ENCODE measurements around the gene MRFAP1L1. TPM values are rescaled to one million over a fixed set of nuclear protein-coding genes. Genes with fewer than 3 reads are reported as not detected.
A peak's percentile ranks its signal among the peaks of the same experiment; 100 is the strongest.

MRFAP1L1 gene
- total RNA-seq, 1 donor from 2014 or later = 57.9 TPM

- TF ChIP-seq CTCF (IDR thresholded peaks at IDR 0.05; ENCODE audit: insufficient read depth, low read length, severe bottlenecking) = no peak
- Histone ChIP-seq H3K36me3 (ENCODE audit: control insufficient read depth, insufficient read depth, low read length) (peaks cover 4% of the 10 kb centered on the region), H3K27me3 (ENCODE audit: control insufficient read depth, insufficient read depth, low read length) (no peaks in the 10 kb centered on the region), H3K4me3 (ENCODE audit: low read depth, low read length) (no peak overlapping the region)
- FAIRE-seq = no peak
- DNase-seq (ENCODE audit: low read depth) = no peak
Observed at GRCh38 chr4:6692379-6692778, 17.3 kb downstream of the MRFAP1L1 start.

- Histone ChIP-seq H3K4me3 (ENCODE audit: low read depth, low read length) (no peak overlapping the region), H3K27me3 (ENCODE audit: control insufficient read depth, insufficient read depth, low read length) (no peaks in the 10 kb centered on the region), H3K36me3 (ENCODE audit: control insufficient read depth, insufficient read depth, low read length) (no peaks in the 10 kb centered on the region)
- TF ChIP-seq CTCF (IDR thresholded peaks at IDR 0.05; ENCODE audit: insufficient read depth, low read length, severe bottlenecking) = no peak
- FAIRE-seq (no peak), DNase-seq (ENCODE audit: low read depth) (no peak)
Observed at GRCh38 chr4:6689506-6689960, 20.1 kb downstream of the MRFAP1L1 start.

GRCh38 chr4:6688879-6689505 lies 20.7 kb downstream of the MRFAP1L1 start:
- no peaks in the 10 kb centered on the region for H3K36me3 ChIP-seq (ENCODE audit: control insufficient read depth, insufficient read depth, low read length)
- FAIRE-seq (peak; percentile 97), DNase-seq (ENCODE audit: low read depth) (peak; percentile 91)
- peak; percentile 25 for TF ChIP-seq CTCF (IDR thresholded peaks at IDR 0.05; ENCODE audit: insufficient read depth, low read length, severe bottlenecking)
- no peak overlapping the region for H3K4me3 ChIP-seq (ENCODE audit: low read depth, low read length)
- no peaks in the 10 kb centered on the region for H3K27me3 ChIP-seq (ENCODE audit: control insufficient read depth, insufficient read depth, low read length)

- no peaks in the 10 kb centered on the region for H3K27me3 ChIP-seq (ENCODE audit: control insufficient read depth, insufficient read depth, low read length)
- H3K4me3 ChIP-seq (ENCODE audit: low read depth, low read length) = no peak overlapping the region
- TF ChIP-seq CTCF (IDR thresholded peaks at IDR 0.05; ENCODE audit: insufficient read depth, low read length, severe bottlenecking) = peak; percentile 41
- DNase-seq (ENCODE audit: low read depth) (no peak), FAIRE-seq (peak; percentile 43)
- H3K36me3 ChIP-seq (ENCODE audit: control insufficient read depth, insufficient read depth, low read length) = no peaks in the 10 kb centered on the region
Observed at GRCh38 chr4:6687947-6688878, 21.5 kb downstream of the MRFAP1L1 start.

- no peak for TF ChIP-seq CTCF (IDR thresholded peaks at IDR 0.05; ENCODE audit: insufficient read depth, low read length, severe bottlenecking)
- DNase-seq (ENCODE audit: low read depth) (no peak), FAIRE-seq (no peak)
- Histone ChIP-seq H3K36me3 (ENCODE audit: control insufficient read depth, insufficient read depth, low read length) (no peaks in the 10 kb centered on the region), H3K27me3 (ENCODE audit: control insufficient read depth, insufficient read depth, low read length) (no peaks in the 10 kb centered on the region), H3K4me3 (ENCODE audit: low read depth, low read length) (no peak overlapping the region)
Observed at GRCh38 chr4:6686104-6686787, 23.4 kb downstream of the MRFAP1L1 start.
